K562 (cell line): ENCODE measurements around the gene HSPA1B. TPM values are rescaled to one million over a fixed set of nuclear protein-coding genes. Genes with fewer than 3 reads are reported as not detected.

Source experiments
- AFF1 ChIP-seq, 2 experiments: fragments of 450-650 bp; IDR thresholded peaks; 2 replicates each; pipeline ENCODE4 v1.6.1; 2018; ENCODE audit warnings: mild to moderate bottlenecking in 2 of 2, low read depth in 1 of 2; ENCODE audit not compliant: partially characterized antibody in 2 of 2
- ETV6 ChIP-seq, 3 experiments: fragments of 150-350 bp in 1 of 3; sonication (generic) in 1 of 3; formaldehyde crosslinking in 1 of 3; IDR thresholded peaks; 2 replicates each; pipeline versions ENCODE4 v1.6.1 to v1.8.0; 2014 to 2022; ENCODE audit warnings: borderline replicate concordance in 2 of 3, low read depth in 2 of 3, antibody characterized with exemption in 1 of 3, low read length in 1 of 3, mild to moderate bottlenecking in 1 of 3, missing genetic modification reagents in 1 of 3
- HDAC6 ChIP-seq: IDR thresholded peaks from 2 replicates; pipeline ENCODE4 v1.6.1; 2012; ENCODE audit warnings: low read depth, mild to moderate bottlenecking, control low read depth, inconsistent platforms, low read length, moderate library complexity
- HNRNPLL ChIP-seq: fragments of 200-400 bp; formaldehyde crosslinking; IDR thresholded peaks from 2 replicates; pipeline ENCODE4 v1.6.1; 2017; ENCODE audit warnings: low read length, low read depth, mild to moderate bottlenecking; ENCODE audit not compliant: poor library complexity, severe bottlenecking
- KDM2B ChIP-seq: fragments of 250-450 bp; sonication (Bioruptor Pico); IDR thresholded peaks from 2 replicates; pipeline ENCODE4 v1.8.0; 2021; ENCODE audit warnings: mild to moderate bottlenecking, moderate library complexity
- KLF1 ChIP-seq: fragments of 450-650 bp; IDR thresholded peaks from 2 replicates; pipeline ENCODE4 v1.6.1; 2016; ENCODE audit warnings: missing genetic modification characterization, missing compliant biosample characterization
- KLF10 ChIP-seq: fragments of 250-450 bp; sonication (Bioruptor Pico); IDR thresholded peaks from 2 replicates; pipeline ENCODE4 v1.6.1; 2021; ENCODE audit warnings: matching md5 sums
- MAX ChIP-seq: sonication (generic); formaldehyde crosslinking; IDR thresholded peaks from 2 replicates; pipeline ENCODE4 v1.9.0; 2022; ENCODE audit warnings: mild to moderate bottlenecking, missing genetic modification reagents
- NFIX ChIP-seq: fragments of 250-450 bp; sonication (Bioruptor Pico); IDR thresholded peaks from 2 replicates; pipeline ENCODE4 v1.4.0; 2020; ENCODE audit warnings: low read depth, mild to moderate bottlenecking, moderate library complexity
- PML ChIP-seq: IDR thresholded peaks from 2 replicates; pipeline ENCODE4 v1.6.1; 2012; ENCODE audit warnings: low read length, inconsistent platforms
- POLR2G ChIP-seq: fragments of 200-400 bp; formaldehyde crosslinking; IDR thresholded peaks from 2 replicates; pipeline ENCODE4 v1.6.1; 2017; ENCODE audit warnings: low read depth, mild to moderate bottlenecking, antibody characterized with exemption, low read length, moderate library complexity
- TCF3 ChIP-seq: sonication (generic); formaldehyde crosslinking; IDR thresholded peaks from 2 replicates; pipeline ENCODE4 v1.4.0; 2020; ENCODE audit warnings: mild to moderate bottlenecking, missing genetic modification reagents
- ZBTB26 ChIP-seq: fragments of 450-650 bp; formaldehyde crosslinking; IDR thresholded peaks from 2 replicates; pipeline ENCODE4 v1.4.0; 2022; ENCODE audit warnings: missing genetic modification characterization
- ZNF561 ChIP-seq: fragments of 450-650 bp; formaldehyde crosslinking; conservative IDR thresholded peaks from 2 replicates; pipeline ENCODE4 v1.4.0; 2020; ENCODE audit warnings: mild to moderate bottlenecking, moderate library complexity
- polyA plus RNA-seq, 8 experiments: library from polyadenylated mRNA; depleted of rRNA in 4 of 8; stranded (reverse) in 5 of 8; unstranded in 3 of 8; fragments of >200 nt; fragmentation: Nextera tagmentation in 2 of 8; fragmentation: Illumina TruSeq in 1 of 8; extraction: Ambion mirVana in 2 of 8; extraction: Trizol in 1 of 8; gene quantifications; 2 replicates each; pipeline versions ENCODE4 v1.2.1 to v1.2.3, GENCODE V29; 2011 to 2014; ENCODE audit warnings: inconsistent platforms in 1 of 8, missing spikeins in 1 of 8
- total RNA-seq, 7 experiments: library from RNA; depleted of rRNA in 6 of 7; stranded (reverse); fragments of >200 nt in 6 of 7; fragmentation: Illumina TruSeq in 2 of 7; extraction: Trizol in 2 of 7; gene quantifications; 2 replicates each; pipeline versions ENCODE4 v1.2.1 to v1.2.3, GENCODE V29; 2011 to 2021; ENCODE audit warnings: low replicate concordance in 1 of 7
- TF ChIP-seq, protein P1 (sequence below): sonication (generic); formaldehyde crosslinking; IDR thresholded peaks from 2 replicates; pipeline ENCODE4 v1.8.0; 2022; ENCODE audit warnings: mild to moderate bottlenecking, missing genetic modification reagents, borderline replicate concordance

HSPA1B gene
- total and polyA plus RNA-seq, 9 of the 15 experiments (the other 6 are each of a cell fraction or from before 2014, with no cell fraction given) = 0.27 to 227 (median 51.2) TPM

DNA sequence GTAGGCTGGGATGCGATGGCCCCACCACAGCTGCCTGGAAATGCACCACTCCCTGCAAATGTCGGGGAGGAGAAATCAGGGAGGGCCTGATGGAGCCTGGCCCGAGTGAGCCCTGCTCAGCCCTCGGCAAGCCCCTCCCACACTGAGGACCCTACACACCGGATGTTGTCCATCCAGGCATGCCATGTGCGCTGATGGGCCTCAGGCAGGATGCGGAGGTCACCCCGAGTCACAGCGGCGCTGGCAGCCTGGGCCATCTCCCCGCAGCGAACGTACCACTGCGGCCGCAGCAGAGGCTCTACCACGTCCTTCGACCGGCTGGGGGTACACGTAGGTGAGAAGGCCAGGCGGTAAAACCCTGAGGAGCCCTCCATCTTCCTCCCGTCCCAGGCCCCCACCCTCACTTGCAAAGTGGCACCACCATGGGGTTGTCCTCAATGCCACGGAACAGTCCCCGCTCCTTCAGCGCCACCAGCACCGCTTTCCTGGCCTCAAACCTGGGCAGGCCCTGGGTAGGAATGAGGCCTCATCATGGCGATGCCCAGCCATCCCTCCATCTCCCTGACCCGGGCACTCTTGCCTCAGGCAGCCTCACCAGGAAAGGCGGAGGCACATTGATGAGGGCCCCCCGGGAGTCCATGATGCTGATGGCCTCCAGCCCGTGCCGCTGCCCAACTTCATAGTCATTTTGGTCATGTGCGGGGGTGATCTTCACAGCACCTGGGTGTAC is 45.2 kb upstream of the HSPA1B start (continued):
- TF ChIP-seq POLR2G = peak; percentile 73
- TF ChIP-seq TCF3 = no peak
- TF ChIP-seq KLF10 (CRISPR knock-in tag) = no peak
- peak; percentile 27; the same call in 1 of the 2 replicates for TF ChIP-seq MAX (CRISPR knock-in tag)
- no peak for TF ChIP-seq KLF1 (tag)
- no peak for TF ChIP-seq HDAC6
- no peak for TF ChIP-seq ZBTB26 (CRISPR knock-in tag)
- no peak for TF ChIP-seq AFF1 (IDR thresholded peaks at IDR 0.05; ENCODE audit: low read depth in 1 of 2, partially characterized antibody in 2 of 2)
- no peak for TF ChIP-seq NFIX (CRISPR knock-in tag)
- 0 out of 2 replicates have a peak, but pooled peaks have one; percentile 5 for TF ChIP-seq PML
- TF ChIP-seq HNRNPLL = no peak
- TF ChIP-seq KDM2B (CRISPR knock-in tag) = no peak
- TF ChIP-seq, protein P1, sequence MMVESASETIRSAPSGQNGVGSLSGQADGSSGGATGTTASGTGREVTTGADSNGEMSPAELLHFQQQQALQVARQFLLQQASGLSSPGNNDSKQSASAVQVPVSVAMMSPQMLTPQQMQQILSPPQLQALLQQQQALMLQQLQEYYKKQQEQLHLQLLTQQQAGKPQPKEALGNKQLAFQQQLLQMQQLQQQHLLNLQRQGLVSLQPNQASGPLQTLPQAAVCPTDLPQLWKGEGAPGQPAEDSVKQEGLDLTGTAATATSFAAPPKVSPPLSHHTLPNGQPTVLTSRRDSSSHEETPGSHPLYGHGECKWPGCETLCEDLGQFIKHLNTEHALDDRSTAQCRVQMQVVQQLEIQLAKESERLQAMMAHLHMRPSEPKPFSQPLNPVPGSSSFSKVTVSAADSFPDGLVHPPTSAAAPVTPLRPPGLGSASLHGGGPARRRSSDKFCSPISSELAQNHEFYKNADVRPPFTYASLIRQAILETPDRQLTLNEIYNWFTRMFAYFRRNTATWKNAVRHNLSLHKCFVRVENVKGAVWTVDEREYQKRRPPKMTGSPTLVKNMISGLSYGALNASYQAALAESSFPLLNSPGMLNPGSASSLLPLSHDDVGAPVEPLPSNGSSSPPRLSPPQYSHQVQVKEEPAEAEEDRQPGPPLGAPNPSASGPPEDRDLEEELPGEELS (CRISPR knock-in tag) = peak; percentile 57; the same call in 1 of the 2 replicates
- TF ChIP-seq ZNF561 (CRISPR knock-in tag) = no peak
- no peak for TF ChIP-seq ETV6 (IDR thresholded peaks at IDR 0.05; ENCODE audit: borderline replicate concordance in 1 of 2, low read depth in 2 of 2, low read length in 1 of 2)
- TF ChIP-seq ETV6 (CRISPR knock-in tag; IDR thresholded peaks at IDR 0.05; ENCODE audit: borderline replicate concordance) = no peak
